ENCODE data around the gene SULT1A2.

DNA sequence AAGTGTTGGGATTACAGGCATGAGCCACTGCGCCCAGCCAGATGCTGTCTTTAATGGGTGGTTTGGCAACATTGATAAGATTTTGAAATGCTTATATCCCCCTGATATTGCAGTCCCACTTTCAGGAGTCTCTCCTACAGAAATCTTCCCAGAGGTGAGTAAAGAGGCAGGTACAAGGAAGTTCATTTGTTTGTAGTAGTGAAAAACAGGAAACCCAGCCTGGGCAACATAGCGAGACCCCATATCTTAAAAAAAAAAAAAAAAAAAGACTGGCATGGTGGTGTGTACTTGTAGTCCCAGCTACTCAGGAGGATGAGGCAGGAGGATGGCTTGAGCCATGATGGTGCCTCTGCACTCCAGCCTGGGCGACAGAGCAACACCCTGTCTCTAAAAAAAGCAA is 51.9 kb downstream of the SULT1A2 start:
- TF ChIP-seq, protein P1, sequence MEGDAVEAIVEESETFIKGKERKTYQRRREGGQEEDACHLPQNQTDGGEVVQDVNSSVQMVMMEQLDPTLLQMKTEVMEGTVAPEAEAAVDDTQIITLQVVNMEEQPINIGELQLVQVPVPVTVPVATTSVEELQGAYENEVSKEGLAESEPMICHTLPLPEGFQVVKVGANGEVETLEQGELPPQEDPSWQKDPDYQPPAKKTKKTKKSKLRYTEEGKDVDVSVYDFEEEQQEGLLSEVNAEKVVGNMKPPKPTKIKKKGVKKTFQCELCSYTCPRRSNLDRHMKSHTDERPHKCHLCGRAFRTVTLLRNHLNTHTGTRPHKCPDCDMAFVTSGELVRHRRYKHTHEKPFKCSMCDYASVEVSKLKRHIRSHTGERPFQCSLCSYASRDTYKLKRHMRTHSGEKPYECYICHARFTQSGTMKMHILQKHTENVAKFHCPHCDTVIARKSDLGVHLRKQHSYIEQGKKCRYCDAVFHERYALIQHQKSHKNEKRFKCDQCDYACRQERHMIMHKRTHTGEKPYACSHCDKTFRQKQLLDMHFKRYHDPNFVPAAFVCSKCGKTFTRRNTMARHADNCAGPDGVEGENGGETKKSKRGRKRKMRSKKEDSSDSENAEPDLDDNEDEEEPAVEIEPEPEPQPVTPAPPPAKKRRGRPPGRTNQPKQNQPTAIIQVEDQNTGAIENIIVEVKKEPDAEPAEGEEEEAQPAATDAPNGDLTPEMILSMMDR (IDR thresholded peaks at IDR 0.05 in 4 of 5, conservative IDR thresholded peaks at IDR 0.05 in 1 of 5): no peak
- TF ChIP-seq POLR2A (IDR thresholded peaks at IDR 0.05): no peak

Data from gastrocnemius medialis (tissue), 4 donors.